SK-N-SH (cell line): Measurements from ENCODE around the gene CADM1. TPM values are rescaled to one million over a fixed set of nuclear protein-coding genes. Genes with fewer than 3 reads are reported as not detected.
A peak's percentile ranks its signal among the peaks of the same experiment; 100 is the strongest.

Source experiments
- CTCF ChIA-PET: fragments of 300-600, 350-600 bp; formaldehyde crosslinking; extraction: SDS; loops from one replicate; lab custom pipeline; 2021; lab: Yijun Ruan, JAX
- POLR2A ChIA-PET: fragments of 350-600 bp; sonication (Branson Sonifier 250); formaldehyde crosslinking; extraction: SDS; loops from one replicate; lab custom pipeline; 2020; ENCODE audit warnings: antibody characterized with exemption, inconsistent platforms; lab: Yijun Ruan, JAX
- DNase-seq: peaks from one replicate; pipeline ENCODE4 v3.0.0; 2012
- H2AFZ ChIP-seq: fragments of 200-600 bp; sonication (generic); 2 replicates; pipeline ENCODE4 v1.8.1; 2016; ENCODE audit warnings: antibody characterized with exemption, mild to moderate bottlenecking, low read depth
- H3F3A ChIP-seq: fragments of 200-600 bp; sonication (generic); replicated peaks from 2 replicates; pipeline ENCODE3; 2016; ENCODE audit warnings: antibody characterized with exemption, mild to moderate bottlenecking; ENCODE audit not compliant: insufficient read depth
- H3K27ac ChIP-seq, 2 experiments: fragments of 200-500 bp in 1 of 2; fragments of 200-600 bp in 1 of 2; sonication (Bioruptor generic) in 1 of 2; sonication (generic), shearing (Covaris generic) in 1 of 2; 2 replicates each; pipeline versions ENCODE4 v1.5.1 to v1.6.1; 2014 to 2016; ENCODE audit warnings: low read depth in 2 of 2, inconsistent platforms in 1 of 2, low read length in 1 of 2, mild to moderate bottlenecking in 1 of 2, mixed read lengths in 1 of 2
- H3K27me3 ChIP-seq: fragments of 200-600 bp; sonication (generic), shearing (Covaris generic); 2 replicates; pipeline ENCODE4 v1.6.1; 2016; ENCODE audit warnings: mixed run types; ENCODE audit not compliant: insufficient read depth
- H3K36me3 ChIP-seq, 2 experiments: fragments of 200-500 bp in 1 of 2; fragments of 200-600 bp in 1 of 2; sonication (Bioruptor generic) in 1 of 2; sonication (generic) in 1 of 2; replicated peaks in 1 of 2; 2 replicates each; pipeline versions ENCODE3 to v1.5.1; 2014 to 2016; ENCODE audit warnings: low read length in 1 of 2, mild to moderate bottlenecking in 1 of 2; ENCODE audit not compliant: insufficient read depth in 2 of 2, control insufficient read depth in 1 of 2
- H3K4me1 ChIP-seq, 2 experiments: fragments of 200-500 bp in 1 of 2; fragments of 200-600 bp in 1 of 2; sonication (Bioruptor generic) in 1 of 2; sonication (generic), shearing (Covaris generic) in 1 of 2; 2 replicates each; pipeline versions ENCODE4 v1.5.1 to v1.6.1; 2014 to 2016; ENCODE audit warnings: low read depth in 1 of 2, low read length in 1 of 2, mixed run types in 1 of 2; ENCODE audit not compliant: insufficient read depth in 2 of 2, control insufficient read depth in 1 of 2
- H3K4me2 ChIP-seq: fragments of 200-600 bp; sonication (generic), shearing (Covaris generic); 2 replicates; pipeline ENCODE4 v1.6.1; 2017; ENCODE audit warnings: mixed run types
- H3K4me3 ChIP-seq, 2 experiments: fragments of 200-500 bp in 1 of 2; fragments of 200-600 bp in 1 of 2; sonication (Bioruptor generic) in 1 of 2; sonication (generic), shearing (Covaris generic) in 1 of 2; 2 replicates each; pipeline versions ENCODE4 v1.5.1 to v1.8.1; 2014 to 2016; ENCODE audit warnings: low read depth in 2 of 2, inconsistent platforms in 1 of 2, low read length in 1 of 2, mild to moderate bottlenecking in 1 of 2, mixed read lengths in 1 of 2, moderate library complexity in 1 of 2
- H3K79me2 ChIP-seq: fragments of 200-600 bp; sonication (generic); 2 replicates; pipeline ENCODE4 v1.8.1; 2017; ENCODE audit warnings: mild to moderate bottlenecking; ENCODE audit not compliant: insufficient read depth
- H3K9ac ChIP-seq: fragments of 200-600 bp; sonication (generic); 2 replicates; pipeline ENCODE4 v1.6.1; 2017; ENCODE audit warnings: mixed run types
- H3K9me2 ChIP-seq: fragments of 200-600 bp; sonication (generic); 2 replicates; pipeline ENCODE4 v1.6.1; 2017; ENCODE audit warnings: mixed run types
- H3K9me3 ChIP-seq: fragments of 200-600 bp; sonication (generic); 2 replicates; pipeline ENCODE4 v1.6.1; 2017; ENCODE audit warnings: mixed run types, mild to moderate bottlenecking, moderate library complexity
- H4K20me1 ChIP-seq: fragments of 200-600 bp; sonication (generic); 2 replicates; pipeline ENCODE4 v1.6.1; 2017; ENCODE audit warnings: mild to moderate bottlenecking, mixed run types; ENCODE audit not compliant: insufficient read depth
- CHD2 ChIP-seq: fragments of 150-350 bp; IDR thresholded peaks from 2 replicates; pipeline ENCODE4 v1.6.1; 2018; ENCODE audit warnings: low read length; ENCODE audit not compliant: partially characterized antibody
- ELF1 ChIP-seq: IDR thresholded peaks from 2 replicates; pipeline ENCODE4 v1.4.0; 2012
- EZH2phosphoT487 ChIP-seq: fragments of 200-600 bp; sonication (generic); IDR thresholded peaks from 2 replicates; pipeline ENCODE4 v1.6.1; 2017; ENCODE audit warnings: low read depth, mixed run types, mild to moderate bottlenecking, antibody characterized with exemption, moderate library complexity, borderline replicate concordance
- MEF2A ChIP-seq: IDR thresholded peaks from 2 replicates; pipeline ENCODE4 v1.4.0; 2012; ENCODE audit warnings: low read depth, borderline replicate concordance
- NRF1 ChIP-seq: IDR thresholded peaks from 2 replicates; pipeline ENCODE4 v1.6.1; 2012; ENCODE audit warnings: low read depth, mild to moderate bottlenecking, low read length
- RAD21 ChIP-seq: IDR thresholded peaks from 2 replicates; pipeline ENCODE4 v1.6.1; 2012; ENCODE audit warnings: mild to moderate bottlenecking, low read length
- RFX5 ChIP-seq: IDR thresholded peaks from 2 replicates; pipeline ENCODE4 v1.6.1; 2012; ENCODE audit warnings: mild to moderate bottlenecking, improper control_type of control experiment, low read length
- SIN3A ChIP-seq: IDR thresholded peaks from 2 replicates; pipeline ENCODE4 v1.6.1; 2012; ENCODE audit warnings: low read depth, mild to moderate bottlenecking, low read length, moderate library complexity, borderline replicate concordance
- TAF1 ChIP-seq: IDR thresholded peaks from 2 replicates; pipeline ENCODE4 v1.6.1; 2012; ENCODE audit warnings: low read depth, mild to moderate bottlenecking, low read length, moderate library complexity, borderline replicate concordance
- TEAD4 ChIP-seq: IDR thresholded peaks from 2 replicates; pipeline ENCODE4 v1.4.0; 2012; ENCODE audit warnings: mild to moderate bottlenecking, borderline replicate concordance; ENCODE audit not compliant: insufficient read depth
- WGBS: methylation state at CpG from one replicate; pipeline ENCODE4 v1.1.6; 2017; ENCODE audit warnings: low lambda C conversion rate; 5-methylcytosine and 5-hydroxymethylcytosine counted together
- polyA plus RNA-seq, 3 experiments: library from polyadenylated mRNA; depleted of rRNA; stranded (reverse); fragments of >200 nt; gene quantifications; 2 replicates each; pipeline ENCODE4 v1.2.3, GENCODE V29; 2012
- TF ChIP-seq, protein P1 (sequence below): IDR thresholded peaks from 2 replicates; pipeline ENCODE4 v1.4.0; 2012; ENCODE audit warnings: low read depth, borderline replicate concordance
- TF ChIP-seq, protein P2 (sequence below): fragments of 150-350 bp; IDR thresholded peaks from 2 replicates; pipeline ENCODE4 v1.6.1; 2017; ENCODE audit warnings: antibody characterized with exemption, low read length, low read depth, borderline replicate concordance
- TF ChIP-seq, protein P3 (sequence below): IDR thresholded peaks from 2 replicates; pipeline ENCODE4; 2012

CADM1 gene
- polyA plus RNA-seq, 1 of the 3 experiments (the other 2 are of a cell fraction): 7.9 TPM

DNA sequence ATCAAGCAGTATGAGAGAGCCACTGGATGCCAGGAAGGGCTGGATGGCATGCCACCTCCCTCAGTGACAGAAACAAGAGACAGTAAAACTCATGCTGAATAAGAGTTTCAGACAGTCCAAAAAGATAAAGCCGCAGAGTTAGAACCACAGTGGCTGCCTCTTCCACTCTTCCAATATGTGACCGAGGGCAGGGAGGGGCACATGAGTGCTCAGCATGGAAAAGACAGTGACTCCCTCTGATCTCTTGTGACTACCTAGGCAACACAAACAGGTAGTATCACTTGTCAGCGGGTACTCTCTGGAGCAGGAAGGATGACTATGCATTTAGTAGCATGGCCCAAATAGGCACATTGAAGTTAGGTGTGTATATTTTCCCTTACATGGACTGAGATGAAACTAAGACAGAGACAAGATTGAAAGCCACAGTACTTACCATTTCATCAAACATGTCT is 295.4 kb downstream of the CADM1 start:
- Histone ChIP-seq H3K9me3 (no peaks in the 10 kb centered on the region), H3K79me2 (no peaks in the 10 kb centered on the region), H3K36me3 (peaks cover 0 to 12% of the 10 kb centered on the region in 2 experiments), H3K9ac (no peak overlapping the region), H3K4me2 (no peak overlapping the region), H2AFZ (no peak overlapping the region; the same call in 1 of the 2 replicates), H3F3A (no peaks in the 10 kb centered on the region), H3K9me2 (no peaks in the 10 kb centered on the region), H3K4me3 (no peak overlapping the region), H3K27me3 (no peaks in the 10 kb centered on the region), H4K20me1 (no peaks in the 10 kb centered on the region), H3K4me1 (peaks cover 0 to 36% of the 10 kb centered on the region in 2 experiments; a peak in 2 of 4 replicates), H3K27ac (peak overlapping the region in 1 of 2 experiments; percentile 97; a peak in 2 of 4 replicates)
- WGBS: 82% methylated on average over 3 of the region's 3 CpGs
- POLR2A ChIA-PET: no interaction called here
- CTCF ChIA-PET: interaction anchor here (1.5 to 2.1 kb wide), 2 partner anchors 39 to 434 kb away, joined by 9 read pairs; no protein-coding TSS in a partner anchor
- DNase-seq: no peak
- TF ChIP-seq EZH2phosphoT487 (no peak), SIN3A (no peak), TEAD4 (no peak), NRF1 (no peak), MEF2A (no peak), TAF1 (no peak), CHD2 (no peak), RFX5 (no peak), ELF1 (no peak), RAD21 (no peak)
- TF ChIP-seq, protein P1, sequence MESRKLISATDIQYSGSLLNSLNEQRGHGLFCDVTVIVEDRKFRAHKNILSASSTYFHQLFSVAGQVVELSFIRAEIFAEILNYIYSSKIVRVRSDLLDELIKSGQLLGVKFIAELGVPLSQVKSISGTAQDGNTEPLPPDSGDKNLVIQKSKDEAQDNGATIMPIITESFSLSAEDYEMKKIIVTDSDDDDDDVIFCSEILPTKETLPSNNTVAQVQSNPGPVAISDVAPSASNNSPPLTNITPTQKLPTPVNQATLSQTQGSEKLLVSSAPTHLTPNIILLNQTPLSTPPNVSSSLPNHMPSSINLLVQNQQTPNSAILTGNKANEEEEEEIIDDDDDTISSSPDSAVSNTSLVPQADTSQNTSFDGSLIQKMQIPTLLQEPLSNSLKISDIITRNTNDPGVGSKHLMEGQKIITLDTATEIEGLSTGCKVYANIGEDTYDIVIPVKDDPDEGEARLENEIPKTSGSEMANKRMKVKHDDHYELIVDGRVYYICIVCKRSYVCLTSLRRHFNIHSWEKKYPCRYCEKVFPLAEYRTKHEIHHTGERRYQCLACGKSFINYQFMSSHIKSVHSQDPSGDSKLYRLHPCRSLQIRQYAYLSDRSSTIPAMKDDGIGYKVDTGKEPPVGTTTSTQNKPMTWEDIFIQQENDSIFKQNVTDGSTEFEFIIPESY: no peak
- TF ChIP-seq, protein P2, sequence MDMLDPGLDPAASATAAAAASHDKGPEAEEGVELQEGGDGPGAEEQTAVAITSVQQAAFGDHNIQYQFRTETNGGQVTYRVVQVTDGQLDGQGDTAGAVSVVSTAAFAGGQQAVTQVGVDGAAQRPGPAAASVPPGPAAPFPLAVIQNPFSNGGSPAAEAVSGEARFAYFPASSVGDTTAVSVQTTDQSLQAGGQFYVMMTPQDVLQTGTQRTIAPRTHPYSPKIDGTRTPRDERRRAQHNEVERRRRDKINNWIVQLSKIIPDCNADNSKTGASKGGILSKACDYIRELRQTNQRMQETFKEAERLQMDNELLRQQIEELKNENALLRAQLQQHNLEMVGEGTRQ: no peak
- TF ChIP-seq, protein P3, sequence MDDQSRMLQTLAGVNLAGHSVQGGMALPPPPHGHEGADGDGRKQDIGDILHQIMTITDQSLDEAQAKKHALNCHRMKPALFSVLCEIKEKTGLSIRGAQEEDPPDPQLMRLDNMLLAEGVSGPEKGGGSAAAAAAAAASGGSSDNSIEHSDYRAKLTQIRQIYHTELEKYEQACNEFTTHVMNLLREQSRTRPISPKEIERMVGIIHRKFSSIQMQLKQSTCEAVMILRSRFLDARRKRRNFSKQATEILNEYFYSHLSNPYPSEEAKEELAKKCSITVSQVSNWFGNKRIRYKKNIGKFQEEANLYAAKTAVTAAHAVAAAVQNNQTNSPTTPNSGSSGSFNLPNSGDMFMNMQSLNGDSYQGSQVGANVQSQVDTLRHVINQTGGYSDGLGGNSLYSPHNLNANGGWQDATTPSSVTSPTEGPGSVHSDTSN: no peak
